IMR-90 (cell line): Measurements from ENCODE around the gene CA9. TPM values are rescaled to one million over a fixed set of nuclear protein-coding genes. Genes with fewer than 3 reads are reported as not detected.

Experiments
- ATAC-seq: fragments of 200-7000 bp; cut with Tn5 transposase; 2 replicates; pipeline ENCODE4 v1.9.1; 2020; ENCODE audit warnings: low read depth, mild to moderate bottlenecking, moderate library complexity
- BruUV-seq: library from RNA; stranded (reverse); fragments of 400-500 nt; replicated peaks from 2 replicates; lab custom pipeline; 2021; lab: Mats Ljungman, UMichigan
- CTCF ChIA-PET: fragments of 300-600 bp; formaldehyde crosslinking; extraction: SDS; loops from one replicate; lab custom pipeline; 2021; ENCODE audit warnings: antibody characterized with exemption; lab: Yijun Ruan, JAX
- POLR2A ChIA-PET: fragments of 300-600 bp; sonication (Branson Sonifier 250); formaldehyde crosslinking; loops from one replicate; lab custom pipeline; 2022; ENCODE audit warnings: antibody characterized with exemption; ENCODE audit not compliant: unreplicated experiment; lab: Charles Lee
- DNase-seq: peaks from one replicate; pipeline ENCODE4 v3.0.0; 2013
- H2AFZ ChIP-seq: replicated peaks from 2 replicates; pipeline ENCODE3; 2013; ENCODE audit warnings: low read length, mild to moderate bottlenecking; ENCODE audit not compliant: poor library complexity
- H2AK5ac ChIP-seq: 2 replicates; pipeline ENCODE4 v1.6.1; 2013; ENCODE audit warnings: low read depth, low read length, inconsistent platforms
- H2AK9ac ChIP-seq: replicated peaks from 2 replicates; pipeline ENCODE3; 2013; ENCODE audit warnings: mild to moderate bottlenecking, low read depth, low read length, moderate library complexity; ENCODE audit not compliant: poor library complexity
- H2BK120ac ChIP-seq: 2 replicates; pipeline ENCODE4 v1.6.1; 2013; ENCODE audit warnings: low read depth, low read length, inconsistent platforms
- H2BK15ac ChIP-seq: 3 replicates; pipeline ENCODE4 v1.6.1; 2013; ENCODE audit warnings: low read depth, low read length, inconsistent platforms
- H2BK20ac ChIP-seq: 2 replicates; pipeline ENCODE4 v1.6.1; 2013; ENCODE audit warnings: low read depth, mild to moderate bottlenecking, inconsistent platforms, low read length, moderate library complexity
- H2BK5ac ChIP-seq: 2 replicates; pipeline ENCODE4 v1.6.1; 2013; ENCODE audit warnings: mild to moderate bottlenecking, low read depth, low read length, inconsistent platforms; ENCODE audit not compliant: poor library complexity, severe bottlenecking
- H3K14ac ChIP-seq: replicated peaks from 2 replicates; pipeline ENCODE4 v1.6.1; 2013; ENCODE audit warnings: low read depth, low read length, inconsistent platforms
- H3K18ac ChIP-seq: 2 replicates; pipeline ENCODE4 v1.6.1; 2013; ENCODE audit warnings: low read depth, low read length, control low read depth
- H3K23ac ChIP-seq: 2 replicates; pipeline ENCODE4 v1.6.1; 2013; ENCODE audit warnings: low read depth, low read length, inconsistent platforms
- H3K27ac ChIP-seq: 2 replicates; pipeline ENCODE4 v1.5.1; 2013; ENCODE audit warnings: mild to moderate bottlenecking, control low read depth, low read length; ENCODE audit not compliant: insufficient read depth
- H3K27me3 ChIP-seq: 2 replicates; pipeline ENCODE4 v1.6.1; 2013; ENCODE audit warnings: low read length; ENCODE audit not compliant: control insufficient read depth, insufficient read depth
- H3K36me3 ChIP-seq: 2 replicates; pipeline ENCODE4 v1.6.1; 2013; ENCODE audit warnings: low read length, mixed read lengths; ENCODE audit not compliant: control insufficient read depth, insufficient read depth
- H3K4ac ChIP-seq: 2 replicates; pipeline ENCODE4 v1.6.1; 2013; ENCODE audit warnings: low read depth, low read length, inconsistent platforms
- H3K4me1 ChIP-seq: 2 replicates; pipeline ENCODE4 v1.6.1; 2013; ENCODE audit warnings: low read length, mixed read lengths; ENCODE audit not compliant: control insufficient read depth, insufficient read depth
- H3K4me2 ChIP-seq: 2 replicates; pipeline ENCODE4 v1.6.1; 2013; ENCODE audit warnings: low read depth, mild to moderate bottlenecking, control low read depth, low read length, moderate library complexity
- H3K4me3 ChIP-seq: 2 replicates; pipeline ENCODE4 v1.5.1; 2013; ENCODE audit warnings: low read depth, mild to moderate bottlenecking, control low read depth, low read length, moderate library complexity; ENCODE audit not compliant: insufficient read depth
- H3K56ac ChIP-seq: 2 replicates; pipeline ENCODE4 v1.6.1; 2013; ENCODE audit warnings: low read length, inconsistent platforms; ENCODE audit not compliant: insufficient read depth; ENCODE audit errors: extremely low read depth
- H3K79me1 ChIP-seq, 2 experiments: 2 replicates each; pipeline ENCODE4 v1.6.1; 2013; ENCODE audit warnings: low read length in 2 of 2, inconsistent platforms in 1 of 2, low read depth in 1 of 2
- H3K9ac ChIP-seq: 2 replicates; pipeline ENCODE4 v1.6.1; 2013; ENCODE audit warnings: low read depth, low read length, control low read depth
- H3K9me1 ChIP-seq: 2 replicates; pipeline ENCODE4 v1.6.1; 2013; ENCODE audit warnings: low read length, inconsistent platforms; ENCODE audit not compliant: insufficient read depth
- H3K9me3 ChIP-seq: 2 replicates; pipeline ENCODE4 v1.6.1; 2013; ENCODE audit warnings: low read length; ENCODE audit not compliant: control insufficient read depth, insufficient read depth
- H4K20me1 ChIP-seq: 2 replicates; pipeline ENCODE4 v1.6.1; 2013; ENCODE audit warnings: low read length, inconsistent platforms; ENCODE audit not compliant: insufficient read depth
- H4K5ac ChIP-seq: 2 replicates; pipeline ENCODE4 v1.6.1; 2013; ENCODE audit warnings: mild to moderate bottlenecking, low read depth, low read length, control low read depth
- H4K8ac ChIP-seq, 2 experiments: 2 replicates each; pipeline ENCODE4 v1.6.1; 2013; ENCODE audit warnings: low read depth in 2 of 2, low read length in 2 of 2, control low read depth in 1 of 2, inconsistent platforms in 1 of 2
- H4K91ac ChIP-seq: 2 replicates; pipeline ENCODE4 v1.6.1; 2013; ENCODE audit warnings: low read depth, low read length, inconsistent platforms; ENCODE audit not compliant: insufficient read depth
- CEBPB ChIP-seq: IDR thresholded peaks from 2 replicates; pipeline ENCODE4 v1.6.1; 2012; ENCODE audit warnings: low read depth, low read length, improper control_type of control experiment
- CHD1 ChIP-seq: IDR thresholded peaks from 2 replicates; pipeline ENCODE4 v1.6.1; 2012; ENCODE audit warnings: low read depth, low read length, improper control_type of control experiment
- ELK1 ChIP-seq: fragments of 150-350 bp; IDR thresholded peaks from 2 replicates; pipeline ENCODE4 v1.6.1; 2016; ENCODE audit warnings: low read depth, mild to moderate bottlenecking, low read length, moderate library complexity, borderline replicate concordance
- FOS ChIP-seq: fragments of 150-350 bp; IDR thresholded peaks from 2 replicates; pipeline ENCODE4 v1.6.1; 2016; ENCODE audit warnings: low read depth, low read length
- MAFK ChIP-seq: IDR thresholded peaks from 2 replicates; pipeline ENCODE4 v1.6.1; 2012; ENCODE audit warnings: low read depth, low read length, improper control_type of control experiment
- RCOR1 ChIP-seq: IDR thresholded peaks from 2 replicates; pipeline ENCODE4 v1.6.1; 2012; ENCODE audit warnings: mild to moderate bottlenecking, low read length, improper control_type of control experiment; ENCODE audit not compliant: insufficient replicate concordance
- RFX5 ChIP-seq: IDR thresholded peaks from 2 replicates; pipeline ENCODE4 v1.8.0; 2012; ENCODE audit warnings: low read depth, mild to moderate bottlenecking, low read length, moderate library complexity
- WGBS, 2 experiments: methylation state at CpG; one replicate each; pipeline versions ENCODE4 v1.1.5 to v1.1.7; 2013; ENCODE audit warnings: missing lambda C conversion rate in 2 of 2; ENCODE audit not compliant: insufficient read length in 1 of 2; ENCODE audit errors: extremely low coverage in 2 of 2; 5-methylcytosine and 5-hydroxymethylcytosine counted together
- dilution Hi-C: fragments of 300-500 bp; cut with HindIII; formaldehyde crosslinking; loops from one replicate; pipeline ENCODE4 v1.14.3; 2018; ENCODE audit warnings: low sequenced_read_pairs; ENCODE audit not compliant: unreplicated experiment
- in situ Hi-C: fragments of 300-500 bp; cut with MboI; formaldehyde crosslinking; loops from 3 replicates; pipeline ENCODE4 v1.14.3; 2019; ENCODE audit warnings: low sequenced_read_pairs, inconsistent platforms, mixed read lengths
- intact Hi-C: fragments of 100-400 bp; cut with micrococcal nuclease; formaldehyde crosslinking; loops from 2 replicates; pipeline ENCODE4 v1.10.0; 2022
- polyA plus RNA-seq, 3 experiments: library from polyadenylated mRNA; depleted of rRNA; stranded (reverse); fragments of >200 nt; gene quantifications; 2 replicates each; pipeline ENCODE4 v1.2.3, GENCODE V29; 2012; ENCODE audit warnings: low replicate concordance in 1 of 3
- total RNA-seq: library from RNA; depleted of rRNA; stranded (reverse); fragments of >200 nt; gene quantifications from 2 replicates; pipeline ENCODE4 v1.2.3, GENCODE V29; 2012
- TF ChIP-seq, protein P1 (sequence below): conservative IDR thresholded peaks from 2 replicates; pipeline ENCODE4 v1.5.1; 2012; ENCODE audit warnings: mild to moderate bottlenecking, low read depth, low read length, improper control_type of control experiment

The CA9 gene
- total and polyA plus RNA-seq, 2 of the 4 experiments (the other 2 are of a cell fraction) = 0.54 to 3.9 TPM

DNA sequence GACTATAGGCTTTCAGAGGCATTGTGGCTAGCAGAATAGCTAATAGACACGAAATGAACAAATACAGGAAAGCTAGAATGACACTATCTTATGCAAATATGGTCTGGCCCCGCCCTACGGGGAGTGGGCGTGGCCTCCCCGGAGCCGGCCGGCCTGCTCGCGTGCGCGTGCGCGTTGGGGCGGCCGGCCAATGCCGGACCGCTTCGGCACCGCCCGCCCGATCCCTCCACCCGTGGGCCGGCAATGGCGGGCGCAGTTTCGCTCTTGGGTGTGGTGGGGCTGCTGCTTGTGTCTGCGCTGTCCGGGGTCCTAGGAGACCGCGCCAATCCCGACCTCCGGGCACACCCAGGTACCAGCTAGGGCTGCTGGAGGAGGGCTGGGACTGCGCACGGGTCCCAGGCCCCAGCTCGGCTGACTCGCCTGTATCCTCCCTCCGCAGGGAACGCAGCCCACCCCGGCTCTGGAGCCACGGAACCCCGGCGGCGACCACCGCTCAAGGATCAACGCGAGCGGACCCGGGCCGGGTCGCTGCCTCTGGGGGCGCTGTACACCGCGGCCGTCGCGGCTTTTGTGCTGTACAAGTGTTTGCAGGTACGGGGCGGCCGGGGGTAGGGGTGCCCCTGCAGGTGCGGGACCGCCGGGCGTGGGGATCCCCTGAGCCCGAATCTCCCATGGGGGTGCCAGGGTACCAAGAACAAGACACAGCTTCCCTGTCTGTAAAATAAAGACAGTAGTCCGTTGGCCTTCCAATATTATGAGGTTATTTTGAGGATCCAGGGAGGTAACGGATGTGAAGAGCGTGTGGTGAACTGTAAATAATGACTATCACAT lies 15.4 kb upstream of the CA9 start, which contains the start of gene CCDC107 (continued):
- TF ChIP-seq ELK1 = no peak
- TF ChIP-seq RFX5 = no peak

DNA sequence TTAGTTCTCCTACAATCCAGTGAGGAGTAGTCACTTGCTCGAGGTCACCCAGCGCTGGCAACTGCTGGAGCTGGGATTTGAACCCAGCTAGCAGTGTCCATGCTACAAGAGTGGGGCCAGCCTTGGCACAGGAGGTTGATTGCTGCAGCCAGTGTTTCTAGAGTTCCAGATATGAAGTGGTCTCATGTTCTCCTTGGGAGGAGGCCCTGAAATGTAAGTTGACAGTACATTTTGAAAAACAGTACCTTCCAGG lies 14.8 kb upstream of the CA9 start:
- H3K4me1 ChIP-seq = peaks cover 7% of the 10 kb centered on the region
- peaks cover 2% of the 10 kb centered on the region; the same call in 1 of the 2 replicates for H3K9me1 ChIP-seq
- H3K23ac ChIP-seq = peak overlapping the region; percentile 78
- ATAC-seq = peak; percentile 13
- no peak for TF ChIP-seq CEBPB
- no peak for TF ChIP-seq CHD1
- 0 out of 2 replicates have a peak, but pooled peaks have one; percentile 23 for TF ChIP-seq FOS
- TF ChIP-seq ELK1 = no peak
- TF ChIP-seq MAFK = no peak
- TF ChIP-seq RCOR1 = no peak
- TF ChIP-seq, protein P1, sequence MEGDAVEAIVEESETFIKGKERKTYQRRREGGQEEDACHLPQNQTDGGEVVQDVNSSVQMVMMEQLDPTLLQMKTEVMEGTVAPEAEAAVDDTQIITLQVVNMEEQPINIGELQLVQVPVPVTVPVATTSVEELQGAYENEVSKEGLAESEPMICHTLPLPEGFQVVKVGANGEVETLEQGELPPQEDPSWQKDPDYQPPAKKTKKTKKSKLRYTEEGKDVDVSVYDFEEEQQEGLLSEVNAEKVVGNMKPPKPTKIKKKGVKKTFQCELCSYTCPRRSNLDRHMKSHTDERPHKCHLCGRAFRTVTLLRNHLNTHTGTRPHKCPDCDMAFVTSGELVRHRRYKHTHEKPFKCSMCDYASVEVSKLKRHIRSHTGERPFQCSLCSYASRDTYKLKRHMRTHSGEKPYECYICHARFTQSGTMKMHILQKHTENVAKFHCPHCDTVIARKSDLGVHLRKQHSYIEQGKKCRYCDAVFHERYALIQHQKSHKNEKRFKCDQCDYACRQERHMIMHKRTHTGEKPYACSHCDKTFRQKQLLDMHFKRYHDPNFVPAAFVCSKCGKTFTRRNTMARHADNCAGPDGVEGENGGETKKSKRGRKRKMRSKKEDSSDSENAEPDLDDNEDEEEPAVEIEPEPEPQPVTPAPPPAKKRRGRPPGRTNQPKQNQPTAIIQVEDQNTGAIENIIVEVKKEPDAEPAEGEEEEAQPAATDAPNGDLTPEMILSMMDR = no peak
- peak overlapping the region; percentile 85 for H3K9ac ChIP-seq
- H2BK5ac ChIP-seq = peak overlapping the region; percentile 87
- H3K79me1 ChIP-seq = peaks cover 19 to 49% of the 10 kb centered on the region in 2 experiments; a peak in 3 of 4 replicates
- WGBS, 2 experiments = 0% methylated on average over 1 of the region's 2 CpGs; no CpG with 5 or more reads in 1 of the 2 experiments
- H3K18ac ChIP-seq = no peak overlapping the region
- H2AFZ ChIP-seq = peak overlapping the region; percentile 93
- in situ Hi-C loops = loop anchor here (10.0 kb wide), 1 partner anchor 154 kb away; no protein-coding TSS in a partner anchor
- peak overlapping the region; percentile 3 to 88; a peak in 3 of 4 replicates for H4K8ac ChIP-seq
- peak overlapping the region; percentile 94 for H3K14ac ChIP-seq
- H2BK20ac ChIP-seq = 0 out of 2 replicates have a peak overlapping the region, but pooled peaks have one; percentile 2
- H2AK5ac ChIP-seq = peak overlapping the region; percentile 29; the same call in 1 of the 2 replicates
- peak overlapping the region; percentile 70 for H3K4me2 ChIP-seq
- peak overlapping the region; percentile 28; the same call in 1 of the 2 replicates for H2BK120ac ChIP-seq
- TSS peak; percentile 59 for BruUV-seq
- intact Hi-C loops = loop anchor here (1.0 to 10.0 kb wide), 5 partner anchors 33 to 174 kb away; partner anchors contain the start of genes HINT2 and SPAG8
- peak overlapping the region; percentile 88 for H3K27ac ChIP-seq
- H4K5ac ChIP-seq = no peak overlapping the region
- peak overlapping the region; percentile 31; the same call in 1 of the 3 replicates for H2BK15ac ChIP-seq
- dilution Hi-C loops = no loop called here
- peaks cover 3% of the 10 kb centered on the region; the same call in 1 of the 2 replicates for H4K20me1 ChIP-seq
- H2AK9ac ChIP-seq = peak overlapping the region; percentile 92
- CTCF ChIA-PET = interaction anchor here (0.5 to 3.1 kb wide), 9 partner anchors 11 to 327 kb away, joined by 3 to 19 read pairs (median 3); partner anchors contain the start of genes CA9, CREB3 and TLN1
- peak overlapping the region; percentile 78 for H3K4me3 ChIP-seq
- peak; percentile 70 for DNase-seq
- peak overlapping the region; percentile 35 for H4K91ac ChIP-seq
- no peaks in the 10 kb centered on the region for H3K27me3 ChIP-seq
- no peaks in the 10 kb centered on the region for H3K9me3 ChIP-seq
- peaks cover 11% of the 10 kb centered on the region for H3K36me3 ChIP-seq
- H3K56ac ChIP-seq = peak overlapping the region; percentile 80; the same call in 1 of the 2 replicates
- H3K4ac ChIP-seq = peak overlapping the region; percentile 92
- POLR2A ChIA-PET = no interaction called here
